ENCODE results near the gene CCDC69.
"Not testable (repeated sequence)": the region's sequence is repeated elsewhere in the genome, so short reads cannot be mapped to it uniquely, and the experiment has no call there.

Gene CCDC69

DNA sequence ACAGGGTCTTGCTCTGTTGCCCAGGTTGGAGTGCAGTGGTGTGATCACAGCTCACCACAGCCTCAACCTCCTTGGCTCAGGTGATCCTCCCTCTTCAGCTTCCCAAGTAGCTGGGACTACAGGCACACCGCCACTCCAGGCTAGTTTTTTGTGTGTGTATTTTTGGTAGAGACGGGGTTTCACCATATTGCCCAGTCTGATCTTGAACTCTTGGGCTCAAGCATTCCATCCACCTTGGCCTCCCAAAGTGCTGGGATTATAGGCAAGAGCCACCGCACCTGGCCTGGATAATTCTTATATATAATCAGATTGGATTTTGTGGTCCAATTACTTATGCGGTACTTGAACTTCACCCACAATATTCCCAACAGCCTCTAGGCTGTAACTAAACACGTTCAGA, 19.8 kb downstream of the CCDC69 start:
- TF ChIP-seq, protein P1, sequence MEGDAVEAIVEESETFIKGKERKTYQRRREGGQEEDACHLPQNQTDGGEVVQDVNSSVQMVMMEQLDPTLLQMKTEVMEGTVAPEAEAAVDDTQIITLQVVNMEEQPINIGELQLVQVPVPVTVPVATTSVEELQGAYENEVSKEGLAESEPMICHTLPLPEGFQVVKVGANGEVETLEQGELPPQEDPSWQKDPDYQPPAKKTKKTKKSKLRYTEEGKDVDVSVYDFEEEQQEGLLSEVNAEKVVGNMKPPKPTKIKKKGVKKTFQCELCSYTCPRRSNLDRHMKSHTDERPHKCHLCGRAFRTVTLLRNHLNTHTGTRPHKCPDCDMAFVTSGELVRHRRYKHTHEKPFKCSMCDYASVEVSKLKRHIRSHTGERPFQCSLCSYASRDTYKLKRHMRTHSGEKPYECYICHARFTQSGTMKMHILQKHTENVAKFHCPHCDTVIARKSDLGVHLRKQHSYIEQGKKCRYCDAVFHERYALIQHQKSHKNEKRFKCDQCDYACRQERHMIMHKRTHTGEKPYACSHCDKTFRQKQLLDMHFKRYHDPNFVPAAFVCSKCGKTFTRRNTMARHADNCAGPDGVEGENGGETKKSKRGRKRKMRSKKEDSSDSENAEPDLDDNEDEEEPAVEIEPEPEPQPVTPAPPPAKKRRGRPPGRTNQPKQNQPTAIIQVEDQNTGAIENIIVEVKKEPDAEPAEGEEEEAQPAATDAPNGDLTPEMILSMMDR (conservative IDR thresholded peaks at IDR 0.05; ENCODE audit: low read depth, low read length), result no peak
- DNase-seq (ENCODE audit: low read depth), result no peak
- H3K4me3 ChIP-seq (ENCODE audit: low read depth, low read length), result no peak overlapping the region

DNA sequence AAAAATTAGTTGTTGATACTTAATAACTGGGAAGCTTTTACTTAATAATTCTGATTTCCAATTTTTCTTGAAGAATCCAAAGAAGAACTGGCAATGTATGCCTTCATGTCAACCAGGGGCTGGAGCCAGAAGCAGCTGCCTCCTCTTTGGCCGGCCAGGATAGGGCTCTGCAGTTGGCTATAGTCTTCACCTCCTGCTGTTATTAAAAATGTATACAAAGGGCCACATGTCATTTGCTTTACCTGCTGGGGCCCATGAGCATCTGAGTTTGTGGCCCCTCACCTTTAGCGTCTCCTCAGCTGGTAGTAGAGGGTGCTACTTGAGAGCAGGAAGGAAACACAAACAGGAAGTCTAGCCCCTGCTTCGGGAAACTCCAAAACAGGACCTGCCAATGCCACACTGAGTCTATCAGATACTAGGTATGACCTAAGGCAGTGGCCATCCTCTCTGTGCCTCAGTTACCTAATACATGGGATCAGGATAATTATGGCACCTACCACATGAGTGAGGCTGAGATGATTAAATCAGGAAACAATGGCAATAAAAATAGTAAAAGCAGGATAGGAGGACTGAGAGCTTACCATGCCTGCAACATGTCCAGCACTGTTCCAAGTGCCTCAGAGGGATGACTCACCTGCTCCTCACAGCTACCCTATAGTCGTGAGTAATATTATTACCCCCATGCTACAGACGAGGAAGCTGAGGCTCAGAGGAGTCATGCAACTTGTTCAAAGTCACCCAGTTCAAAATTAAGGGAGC, 21.3 kb downstream of the CCDC69 start:
- TF ChIP-seq, protein P1 (conservative IDR thresholded peaks at IDR 0.05; ENCODE audit: low read depth, low read length), result no peak
- DNase-seq (ENCODE audit: low read depth), result peak; percentile 73
- H3K4me3 ChIP-seq (ENCODE audit: low read depth, low read length), result no peak overlapping the region

DNA sequence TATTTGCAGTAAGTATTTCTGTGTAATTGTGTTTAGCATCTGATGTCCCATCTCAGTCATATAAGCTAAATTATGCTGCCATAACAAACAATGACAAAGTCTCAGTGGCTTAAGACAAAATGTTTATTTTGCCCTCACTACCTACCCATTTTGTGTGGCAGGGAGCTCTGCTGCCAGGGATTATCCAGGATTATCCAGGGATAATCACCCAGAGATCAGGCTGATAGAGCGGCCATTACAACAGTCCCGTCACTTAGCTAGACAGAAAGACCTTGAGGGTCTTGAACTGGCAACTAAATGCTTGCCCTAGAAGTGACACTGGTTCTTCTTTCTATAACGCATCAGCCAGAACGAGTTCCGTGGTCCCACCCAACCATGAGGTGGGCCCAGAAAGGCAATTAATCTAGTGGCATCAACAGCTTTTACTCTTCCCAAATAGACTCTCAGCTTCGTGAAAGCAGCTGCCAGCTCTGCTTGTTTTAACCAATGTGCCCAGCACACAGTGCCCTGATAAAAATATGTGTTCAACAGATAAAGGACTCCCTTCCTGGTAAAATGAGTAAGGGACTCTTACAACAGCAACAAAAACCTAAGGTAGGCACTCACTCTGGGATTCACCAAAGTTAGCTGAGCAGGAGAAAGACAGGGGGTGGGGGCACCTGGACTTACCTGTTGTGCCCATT, 22.8 kb downstream of the CCDC69 start:
- TF ChIP-seq, protein P1 (conservative IDR thresholded peaks at IDR 0.05; ENCODE audit: low read depth, low read length), result no peak
- no peak for DNase-seq (ENCODE audit: low read depth)
- H3K4me3 ChIP-seq (ENCODE audit: low read depth, low read length), result no peak overlapping the region

DNA sequence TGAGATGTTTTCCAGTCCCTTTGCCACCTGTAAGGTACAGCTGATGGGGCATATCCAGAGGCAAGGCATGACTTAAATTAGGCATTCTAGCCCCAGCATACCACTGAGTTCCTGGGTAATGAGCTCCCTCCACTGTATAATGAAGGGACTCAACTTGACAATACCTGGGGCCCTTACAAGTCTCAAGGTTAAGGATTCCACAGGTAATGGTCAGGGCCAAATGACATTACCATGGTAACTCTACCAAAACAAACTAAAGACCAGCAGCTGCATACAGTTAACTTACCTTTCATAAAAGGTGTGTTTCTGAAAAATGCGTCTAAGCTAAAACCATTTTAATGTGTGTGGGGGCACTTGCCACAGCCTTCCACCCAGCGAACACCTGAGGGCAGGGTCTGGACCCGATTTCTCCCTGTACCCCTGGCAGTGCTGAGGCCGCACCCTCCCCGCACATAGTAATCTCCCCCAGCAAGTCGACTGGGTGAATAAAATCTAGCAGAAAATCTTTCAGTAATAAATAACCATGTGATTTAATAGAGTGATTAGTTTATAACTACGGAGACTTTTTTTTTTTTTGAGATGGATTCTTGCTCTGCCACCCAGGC, 24.2 kb downstream of the CCDC69 start:
- H3K4me3 ChIP-seq (ENCODE audit: low read depth, low read length), result no peak overlapping the region
- TF ChIP-seq, protein P1 (conservative IDR thresholded peaks at IDR 0.05; ENCODE audit: low read depth, low read length), result no peak
- no peak for DNase-seq (ENCODE audit: low read depth)

DNA sequence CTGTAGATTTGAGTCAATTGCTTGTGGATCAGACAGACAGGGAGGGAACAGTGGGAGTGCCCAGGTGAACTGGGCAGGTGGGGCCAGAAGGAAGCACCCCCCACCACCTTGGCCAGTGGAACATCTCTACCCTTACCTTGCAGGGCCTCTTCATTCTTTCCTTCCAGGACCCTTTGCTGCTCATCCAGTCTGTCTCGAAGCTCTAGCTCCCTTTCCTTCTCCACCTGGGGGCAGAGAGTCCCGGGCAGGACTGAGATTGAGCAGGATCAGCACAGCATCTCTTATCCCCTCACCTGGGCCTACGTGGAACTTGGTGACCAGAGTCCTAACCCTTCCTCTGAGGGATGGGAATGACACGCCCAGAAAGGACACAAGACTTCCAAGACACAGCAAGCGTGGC, 25.0 kb downstream of the CCDC69 start:
- H3K4me3 ChIP-seq (ENCODE audit: low read depth, low read length), result no peak overlapping the region
- TF ChIP-seq, protein P1 (conservative IDR thresholded peaks at IDR 0.05; ENCODE audit: low read depth, low read length), result no peak
- no peak for DNase-seq (ENCODE audit: low read depth)

DNA sequence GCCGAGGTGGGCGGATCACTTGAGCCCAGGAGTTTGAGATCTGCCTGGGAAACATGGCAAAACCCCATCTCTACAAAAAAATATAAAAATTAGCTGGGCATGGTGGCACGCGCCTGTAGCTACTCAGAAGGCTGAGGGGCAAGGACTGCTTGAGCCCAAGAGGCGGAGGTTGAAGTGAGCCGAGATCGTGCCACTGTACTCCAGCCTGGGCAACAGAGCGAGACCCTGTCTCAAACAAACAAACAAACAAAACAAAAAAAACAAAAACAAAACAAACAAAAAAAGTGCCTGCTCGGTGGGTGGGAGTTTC, 26.6 kb downstream of the CCDC69 start:
- H3K4me3 ChIP-seq (ENCODE audit: low read depth, low read length); DNase-seq (ENCODE audit: low read depth): not testable (repeated sequence)

DNA sequence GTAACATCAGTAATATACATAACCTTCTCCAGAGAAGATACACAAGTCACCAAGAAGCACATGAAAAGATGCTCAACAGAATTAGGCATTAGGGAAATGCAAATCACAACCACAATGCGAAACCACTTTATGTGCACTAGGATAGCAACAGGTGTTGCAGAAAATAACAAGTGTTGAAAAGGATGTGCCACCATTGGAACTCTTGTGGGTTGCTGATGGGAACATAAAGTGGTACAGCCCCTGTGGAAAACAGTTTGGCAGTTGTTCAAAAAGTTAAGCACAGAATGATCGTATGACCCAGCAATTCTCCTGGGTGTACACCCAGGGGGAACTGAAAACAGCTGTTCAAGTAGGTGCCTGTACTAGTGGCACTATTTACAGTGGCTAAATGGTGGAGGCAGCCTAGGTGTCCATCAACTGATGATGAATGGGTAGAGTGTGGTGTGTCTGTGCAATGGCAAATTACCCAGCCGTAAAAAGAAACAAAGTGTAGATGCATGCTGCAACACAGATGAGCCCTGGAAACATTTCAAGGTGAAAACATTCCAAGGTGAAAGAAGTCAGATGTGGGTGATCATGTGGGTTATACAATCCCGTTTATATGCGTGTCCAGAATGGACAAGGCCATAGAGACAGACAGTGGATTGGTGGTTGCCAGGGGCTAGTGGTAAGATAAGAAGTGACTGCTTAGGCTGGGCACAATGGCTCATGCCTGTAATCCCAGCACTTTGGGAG, 27.2 kb downstream of the CCDC69 start:
- H3K4me3 ChIP-seq (ENCODE audit: low read depth, low read length), result no peak overlapping the region
- TF ChIP-seq, protein P1 (conservative IDR thresholded peaks at IDR 0.05; ENCODE audit: low read depth, low read length), result no peak
- no peak for DNase-seq (ENCODE audit: low read depth)
